ENCODE measurements around the gene CYB561.

The CYB561 gene

DNA sequence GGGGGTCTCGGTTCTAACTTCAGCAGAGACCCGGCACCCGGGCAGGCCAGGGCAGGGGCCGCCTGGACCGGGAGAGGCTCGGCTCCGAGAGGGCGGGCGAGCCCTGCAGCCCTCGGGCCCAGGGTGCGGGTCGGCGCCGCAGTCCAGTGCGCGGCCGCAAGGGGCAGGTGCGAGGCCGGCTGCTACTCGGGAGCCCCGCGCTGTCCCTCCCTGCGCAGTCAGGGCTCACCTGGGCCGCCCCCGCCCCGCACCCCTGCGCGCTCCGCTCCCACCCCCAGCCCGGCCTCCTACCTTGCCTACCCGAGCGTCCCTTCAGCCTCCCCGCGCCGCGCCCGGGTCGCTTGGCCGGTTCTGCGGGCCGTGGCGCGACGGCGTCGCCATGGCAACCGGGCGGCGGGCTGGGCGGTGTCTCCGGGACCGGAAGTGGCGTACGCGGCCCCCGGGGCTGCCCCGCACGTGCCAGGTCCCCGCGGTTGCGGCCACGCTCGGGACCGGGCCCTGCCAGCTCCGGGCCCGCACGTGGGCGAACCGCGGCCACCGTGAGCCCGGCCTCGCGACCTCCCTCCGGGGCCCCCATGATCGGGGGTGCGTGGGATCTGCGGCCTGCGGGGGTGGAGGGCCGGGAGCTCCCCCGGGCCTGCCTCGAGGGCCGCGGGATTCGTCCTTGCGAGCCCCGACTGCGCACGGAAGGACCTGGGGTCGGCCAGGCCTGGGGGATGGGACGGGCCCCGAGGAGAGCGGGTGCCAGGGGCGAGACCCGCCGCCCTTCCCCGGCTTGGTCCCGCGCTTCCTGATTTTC is at the start of gene CYB561:
TSS of gene CYB561 (minus strand) at position 353 of the 799 bp plus-strand sequence. CDS start 8,759 bp downstream, outside the sequence.
- DNase-seq: no peak

DNA sequence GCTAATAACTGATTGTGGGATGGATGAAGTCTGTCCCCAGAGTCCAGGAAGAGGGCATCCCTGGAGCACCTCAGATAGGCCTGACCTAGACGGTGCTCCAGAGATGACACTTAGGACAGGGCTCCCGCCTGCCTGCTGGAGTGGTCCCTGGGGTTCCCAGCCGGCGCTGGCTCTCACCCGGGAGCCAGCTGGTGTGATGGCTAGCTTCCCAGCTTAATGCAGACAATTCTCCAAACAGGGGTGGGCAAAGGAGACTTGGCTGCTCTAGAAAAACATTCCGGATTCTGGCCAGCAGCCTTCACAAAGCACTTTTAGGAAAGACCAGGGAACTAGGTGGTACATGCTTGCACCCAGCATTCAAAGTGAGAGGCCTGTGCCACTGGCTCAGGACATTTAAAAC is 49.4 kb upstream of the CYB561 start:
- DNase-seq: no peak

DNA sequence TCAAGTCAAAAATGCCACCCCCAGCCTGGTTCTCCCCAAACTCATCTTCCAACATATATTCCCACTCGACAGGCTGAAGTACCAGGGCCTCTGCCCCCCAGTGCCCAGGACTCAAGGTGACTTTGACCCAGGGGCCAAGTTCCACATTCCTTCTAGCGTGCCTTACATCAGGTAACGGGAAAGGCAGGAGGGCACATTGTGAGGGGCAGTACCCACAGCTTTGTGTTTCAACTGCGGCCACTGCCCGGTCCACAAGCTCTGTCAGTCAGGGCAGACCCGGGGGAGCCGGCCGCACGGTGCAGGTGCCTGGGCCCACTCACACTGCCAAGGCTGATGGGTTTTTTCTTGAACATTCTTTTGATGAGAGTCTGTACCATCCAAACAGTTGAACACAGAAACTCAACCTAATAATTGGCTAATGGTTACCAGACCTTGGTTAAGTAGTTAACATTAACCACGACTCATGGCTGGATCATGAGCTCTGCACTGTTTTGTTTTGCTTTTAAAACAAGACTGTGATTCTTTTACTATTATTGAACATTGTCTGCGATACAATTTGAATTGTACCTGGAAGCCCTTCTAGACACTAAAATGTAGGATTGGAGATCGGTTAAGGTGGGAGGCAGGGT is 48.3 kb upstream of the CYB561 start:
- DNase-seq: no peak

GRCh38 chr17:63493411-63493810 is 47.3 kb upstream of the CYB561 start:
- DNase-seq: no peak

- DNase-seq: no peak
Measured at GRCh38 chr17:63492940-63493339, 46.8 kb upstream of the CYB561 start.

DNA sequence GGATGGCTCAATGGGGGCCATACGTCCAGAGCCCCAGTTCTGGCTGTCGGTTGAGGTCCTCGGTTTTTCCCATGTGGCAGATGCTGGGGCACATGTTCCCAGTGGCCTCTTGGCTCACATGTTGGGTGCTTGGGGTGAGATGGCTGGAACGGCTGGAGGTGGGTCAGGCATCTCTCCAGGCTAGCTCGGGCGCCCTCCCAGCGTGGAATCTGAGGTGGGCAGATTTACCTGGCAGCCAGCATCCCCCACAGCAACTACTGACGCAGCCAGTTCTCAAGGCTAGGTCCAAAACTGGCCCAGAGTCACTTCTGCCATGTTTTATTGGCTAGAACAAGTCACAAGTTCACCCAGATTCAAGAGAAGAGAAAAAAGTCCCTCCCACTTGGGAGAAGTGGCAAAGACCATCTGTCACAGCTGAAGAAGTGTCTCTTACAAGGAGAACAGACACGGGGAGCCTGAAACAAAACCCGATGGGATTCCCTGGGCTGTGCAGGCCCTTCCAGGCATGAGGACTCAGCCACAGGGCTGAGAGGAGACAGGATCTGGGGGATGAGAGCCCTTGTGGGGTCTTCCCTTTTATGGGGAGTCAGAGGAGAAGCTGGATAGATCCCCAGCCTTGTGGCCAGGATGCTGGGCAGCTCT is 46.0 kb upstream of the CYB561 start:
- no peak for DNase-seq

- no peak for DNase-seq
Measured at GRCh38 chr17:63491413-63491812, 45.3 kb upstream of the CYB561 start.

DNA sequence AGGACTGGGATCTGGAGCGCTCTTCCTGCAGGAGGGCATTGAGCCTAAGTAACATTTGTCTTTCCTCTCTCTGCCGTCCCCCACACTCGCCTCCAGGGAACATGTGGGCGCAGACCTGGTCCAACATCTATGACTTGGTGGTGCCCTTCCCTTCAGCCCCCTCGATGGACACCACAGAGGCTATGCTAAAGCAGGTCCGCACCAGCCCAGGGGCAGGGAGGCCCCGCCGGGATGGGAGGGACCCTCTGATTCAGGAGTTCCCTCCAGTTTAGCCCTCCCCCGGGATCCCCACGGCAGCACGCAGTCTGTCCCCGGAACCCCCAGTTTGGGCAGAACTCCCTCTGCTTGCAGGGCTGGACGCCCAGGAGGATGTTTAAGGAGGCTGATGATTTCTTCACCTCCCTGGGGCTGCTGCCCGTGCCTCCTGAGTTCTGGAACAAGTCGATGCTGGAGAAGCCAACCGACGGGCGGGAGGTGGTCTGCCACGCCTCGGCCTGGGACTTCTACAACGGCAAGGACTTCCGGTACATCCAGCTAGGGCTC is 44.8 kb upstream of the CYB561 start:
- no peak for DNase-seq

- DNase-seq: no peak
Measured at GRCh38 chr17:63490329-63490728, 44.2 kb upstream of the CYB561 start.

DNA sequence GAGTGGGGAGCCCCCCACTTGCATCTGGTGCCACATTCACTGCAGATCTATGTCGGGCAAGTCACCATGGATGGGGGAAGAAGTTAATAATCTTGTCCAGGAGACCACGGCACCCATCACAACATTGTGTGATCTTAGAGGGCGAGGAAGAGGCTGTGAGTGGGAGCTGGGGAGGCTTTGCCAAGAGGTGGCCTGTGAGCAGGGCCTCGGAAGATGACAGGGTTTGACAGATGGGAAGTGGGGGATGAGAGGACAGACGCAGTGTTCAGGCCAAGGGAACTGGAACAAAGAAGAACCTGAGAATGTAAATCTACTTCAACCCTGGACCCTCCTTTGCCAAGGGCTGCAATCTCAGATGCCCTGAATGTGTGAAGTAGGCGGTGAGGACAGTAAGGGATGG is 43.2 kb upstream of the CYB561 start:
- no peak for DNase-seq

GRCh38 chr17:63488851-63489250 is 42.7 kb upstream of the CYB561 start:
- DNase-seq: no peak

DNA sequence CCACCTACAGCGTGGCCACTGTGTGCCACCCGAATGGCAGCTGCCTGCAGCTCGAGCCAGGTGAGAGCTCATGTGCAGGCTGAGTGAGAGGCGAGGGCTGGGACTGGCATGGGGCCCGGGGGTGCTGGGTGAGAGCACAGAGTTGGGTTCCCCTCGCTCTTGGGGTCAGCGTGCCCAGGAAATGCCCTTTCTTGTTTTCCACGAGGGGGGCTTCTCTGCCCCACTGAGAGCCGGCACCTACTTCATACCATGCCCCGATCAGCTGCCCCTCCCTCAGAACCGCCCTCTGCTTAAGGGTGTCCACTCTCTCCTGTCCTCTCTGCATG is 40.9 kb upstream of the CYB561 start:
- no peak for DNase-seq

DNA sequence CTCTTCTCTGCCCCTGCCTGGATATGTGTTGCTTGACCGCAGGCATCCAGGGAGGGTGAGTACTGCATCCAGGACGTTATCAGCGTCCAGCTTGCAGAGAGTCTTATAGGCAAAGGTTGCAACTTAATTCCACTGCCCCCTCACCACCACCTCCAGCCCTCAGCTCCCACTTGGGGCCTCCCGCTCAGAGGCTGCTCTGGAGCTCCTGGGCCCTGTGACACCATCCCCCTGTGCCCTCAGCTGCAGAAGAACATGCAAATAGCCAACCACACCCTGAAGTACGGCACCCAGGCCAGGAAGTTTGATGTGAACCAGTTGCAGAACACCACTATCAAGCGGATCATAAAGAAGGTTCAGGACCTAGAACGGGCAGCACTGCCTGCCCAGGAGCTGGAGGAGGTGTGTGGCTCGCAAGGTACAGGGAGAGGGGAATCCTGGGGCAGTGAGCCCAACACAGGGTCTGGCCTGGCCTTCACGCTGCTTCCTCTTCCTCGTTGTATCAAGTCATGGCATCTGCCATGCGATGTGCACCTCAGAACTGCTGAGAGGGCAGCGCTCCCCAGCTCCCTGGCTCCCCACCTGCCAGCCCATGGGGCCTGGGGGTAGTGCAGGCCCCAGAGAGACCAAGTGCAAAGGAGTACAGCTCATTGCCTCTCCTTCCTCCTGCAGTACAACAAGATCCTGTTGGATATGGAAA is 40.4 kb upstream of the CYB561 start:
- no peak for DNase-seq

- DNase-seq: no peak
Measured at GRCh38 chr17:63483655-63484575, 37.8 kb upstream of the CYB561 start.

DNA sequence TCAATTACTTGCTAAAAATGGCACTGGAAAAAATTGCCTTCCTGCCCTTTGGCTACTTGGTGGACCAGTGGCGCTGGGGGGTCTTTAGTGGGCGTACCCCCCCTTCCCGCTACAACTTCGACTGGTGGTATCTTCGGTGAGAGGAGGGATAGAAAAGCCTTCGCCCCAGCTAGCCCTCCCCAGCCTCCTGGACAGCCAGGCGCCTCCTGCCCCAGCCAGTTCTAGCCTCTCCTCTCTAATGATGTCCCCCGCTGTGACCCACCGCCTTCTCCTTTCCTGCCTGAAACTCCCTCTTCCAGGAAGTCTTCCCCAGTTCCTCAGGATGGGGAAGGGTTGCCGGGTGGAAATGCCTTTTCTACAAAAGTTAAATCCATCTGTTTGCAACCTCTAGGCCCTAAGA is 36.9 kb upstream of the CYB561 start:
- no peak for DNase-seq

DNA sequence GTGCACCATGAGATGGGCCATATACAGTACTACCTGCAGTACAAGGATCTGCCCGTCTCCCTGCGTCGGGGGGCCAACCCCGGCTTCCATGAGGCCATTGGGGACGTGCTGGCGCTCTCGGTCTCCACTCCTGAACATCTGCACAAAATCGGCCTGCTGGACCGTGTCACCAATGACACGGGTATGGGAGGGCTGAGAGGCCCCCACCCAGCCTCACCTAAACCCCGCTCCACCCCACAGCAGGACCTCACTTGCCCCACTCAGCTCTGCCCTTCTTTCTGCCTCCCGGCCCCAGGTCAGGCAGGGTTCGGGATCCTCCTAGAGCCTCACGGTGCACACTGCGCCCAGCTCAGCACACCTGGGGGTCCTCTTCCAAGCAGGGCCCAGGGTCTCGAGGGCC is 36.4 kb upstream of the CYB561 start:
- no peak for DNase-seq

DNA sequence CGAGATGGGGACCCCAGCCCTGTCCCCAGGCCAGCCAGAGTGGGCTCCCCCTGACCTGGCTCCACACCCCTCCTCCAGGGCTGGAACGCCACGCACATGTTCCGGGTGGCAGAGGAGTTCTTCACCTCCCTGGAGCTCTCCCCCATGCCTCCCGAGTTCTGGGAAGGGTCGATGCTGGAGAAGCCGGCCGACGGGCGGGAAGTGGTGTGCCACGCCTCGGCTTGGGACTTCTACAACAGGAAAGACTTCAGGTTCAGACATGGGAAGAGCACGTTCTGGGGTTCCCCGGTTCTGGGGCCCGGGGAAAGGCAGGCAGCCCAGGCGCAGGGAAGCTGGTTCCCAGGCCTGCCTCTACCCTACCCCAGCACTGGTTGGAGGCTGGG is 35.4 kb upstream of the CYB561 start:
- no peak for DNase-seq

- DNase-seq: no peak
Measured at GRCh38 chr17:63480826-63481487, 34.9 kb upstream of the CYB561 start.

- DNase-seq: no peak
Measured at GRCh38 chr17:63480192-63480784, 34.2 kb upstream of the CYB561 start.

GRCh38 chr17:63479495-63480184 is 33.5 kb upstream of the CYB561 start:
- no peak for DNase-seq

Data from cortex of kidney (tissue), 1 donor.